LNCAP (cell line): Measurements from ENCODE around the gene SLC22A12.

Experiments
- TF ChIP-seq, protein P1 (sequence below): fragments of 450-650 bp; IDR thresholded peaks from 2 replicates; pipeline ENCODE4 v1.5.1; 2017; ENCODE audit warnings: mild to moderate bottlenecking

SLC22A12 gene

DNA sequence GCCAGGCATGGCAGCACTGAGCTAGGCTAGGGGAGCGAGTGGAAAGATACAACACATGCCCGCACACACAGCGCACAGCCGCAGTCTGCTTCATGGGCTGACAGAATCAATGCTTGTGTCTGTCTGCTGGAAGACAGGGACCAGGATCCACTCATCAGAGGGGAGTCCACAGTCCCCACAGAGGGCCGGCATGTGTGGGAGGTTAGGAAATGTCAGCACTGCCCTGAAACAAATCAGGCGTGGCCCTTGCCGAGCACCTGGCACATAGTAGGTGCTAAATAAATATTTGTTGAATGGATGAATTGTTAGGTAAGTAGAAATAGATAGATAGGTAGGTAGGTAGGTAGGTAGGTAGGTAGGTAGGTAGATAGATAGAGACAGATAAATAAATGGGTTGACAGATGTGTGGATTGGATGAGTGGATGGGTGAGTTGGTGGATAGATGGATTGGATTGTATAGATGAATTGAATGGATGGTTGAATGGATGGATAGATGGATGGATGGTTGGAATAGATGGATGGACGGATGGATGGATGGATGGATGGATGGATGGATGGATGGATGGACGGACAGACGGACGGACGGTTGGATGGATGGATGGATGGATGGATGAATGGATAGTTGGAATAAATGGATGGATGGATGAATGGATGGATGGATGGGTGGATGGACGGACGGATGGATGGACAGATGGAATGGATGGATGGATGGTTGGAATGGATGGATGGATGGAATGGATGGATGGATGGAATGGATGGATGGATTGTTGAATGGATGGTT lies 3.3 kb downstream of the SLC22A12 start:
- TF ChIP-seq, protein P1, sequence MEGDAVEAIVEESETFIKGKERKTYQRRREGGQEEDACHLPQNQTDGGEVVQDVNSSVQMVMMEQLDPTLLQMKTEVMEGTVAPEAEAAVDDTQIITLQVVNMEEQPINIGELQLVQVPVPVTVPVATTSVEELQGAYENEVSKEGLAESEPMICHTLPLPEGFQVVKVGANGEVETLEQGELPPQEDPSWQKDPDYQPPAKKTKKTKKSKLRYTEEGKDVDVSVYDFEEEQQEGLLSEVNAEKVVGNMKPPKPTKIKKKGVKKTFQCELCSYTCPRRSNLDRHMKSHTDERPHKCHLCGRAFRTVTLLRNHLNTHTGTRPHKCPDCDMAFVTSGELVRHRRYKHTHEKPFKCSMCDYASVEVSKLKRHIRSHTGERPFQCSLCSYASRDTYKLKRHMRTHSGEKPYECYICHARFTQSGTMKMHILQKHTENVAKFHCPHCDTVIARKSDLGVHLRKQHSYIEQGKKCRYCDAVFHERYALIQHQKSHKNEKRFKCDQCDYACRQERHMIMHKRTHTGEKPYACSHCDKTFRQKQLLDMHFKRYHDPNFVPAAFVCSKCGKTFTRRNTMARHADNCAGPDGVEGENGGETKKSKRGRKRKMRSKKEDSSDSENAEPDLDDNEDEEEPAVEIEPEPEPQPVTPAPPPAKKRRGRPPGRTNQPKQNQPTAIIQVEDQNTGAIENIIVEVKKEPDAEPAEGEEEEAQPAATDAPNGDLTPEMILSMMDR, result no peak

DNA sequence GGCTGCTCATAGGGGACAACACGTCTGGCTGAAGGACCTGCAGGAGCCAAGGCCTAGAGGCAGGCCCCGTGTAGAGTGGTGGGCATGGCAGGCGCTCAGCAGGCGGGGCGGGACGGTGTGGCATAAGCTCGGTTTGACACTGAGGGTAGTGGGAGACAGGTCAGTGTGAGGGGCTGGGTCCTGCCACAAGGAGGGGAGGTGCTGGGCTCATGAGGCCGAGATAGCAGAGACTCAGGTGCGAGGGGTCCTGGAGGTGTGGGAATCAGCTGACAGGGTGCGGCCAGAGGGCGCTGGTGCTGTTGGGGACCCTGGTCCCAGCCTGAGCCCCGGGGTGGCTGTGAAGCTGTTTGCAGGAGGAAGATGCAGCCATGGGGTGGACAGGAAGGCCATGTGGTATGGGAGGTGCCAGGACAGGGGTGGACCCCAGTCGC lies 6.7 kb downstream of the SLC22A12 start:
- TF ChIP-seq, protein P1, result no peak

DNA sequence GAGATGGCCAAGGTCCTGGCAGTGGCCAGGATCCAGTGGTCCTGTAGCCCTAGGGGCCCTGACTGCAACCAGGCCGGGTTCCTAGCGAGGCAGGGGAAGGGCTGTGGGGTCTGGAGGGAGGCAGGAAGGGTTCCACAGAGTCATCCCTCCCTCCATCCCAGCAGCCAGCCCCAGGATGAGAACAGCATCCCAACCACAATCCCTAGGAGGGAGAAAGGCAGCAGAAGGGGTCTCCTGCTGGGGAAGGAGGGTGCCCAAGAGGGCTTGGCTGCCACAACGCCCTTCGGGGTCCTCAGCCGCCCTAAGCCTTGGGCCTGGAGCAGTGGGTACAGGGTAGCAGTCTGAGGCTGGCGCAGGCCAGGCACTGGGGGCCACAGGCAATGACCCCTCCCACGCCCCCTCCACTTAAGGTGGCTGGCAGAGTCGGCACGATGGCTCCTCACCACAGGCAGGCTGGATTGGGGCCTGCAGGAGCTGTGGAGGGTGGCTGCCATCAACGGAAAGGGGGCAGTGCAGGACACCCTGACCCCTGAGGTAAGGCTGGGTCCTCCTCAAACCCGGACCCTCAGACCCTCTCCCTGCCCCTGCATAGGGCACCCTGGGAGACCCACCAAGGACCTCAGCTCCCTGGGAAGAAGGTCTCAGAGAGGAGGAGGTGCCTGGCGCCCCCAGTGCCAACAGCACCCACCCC lies 7.2 kb downstream of the SLC22A12 start:
- TF ChIP-seq, protein P1, result no peak

DNA sequence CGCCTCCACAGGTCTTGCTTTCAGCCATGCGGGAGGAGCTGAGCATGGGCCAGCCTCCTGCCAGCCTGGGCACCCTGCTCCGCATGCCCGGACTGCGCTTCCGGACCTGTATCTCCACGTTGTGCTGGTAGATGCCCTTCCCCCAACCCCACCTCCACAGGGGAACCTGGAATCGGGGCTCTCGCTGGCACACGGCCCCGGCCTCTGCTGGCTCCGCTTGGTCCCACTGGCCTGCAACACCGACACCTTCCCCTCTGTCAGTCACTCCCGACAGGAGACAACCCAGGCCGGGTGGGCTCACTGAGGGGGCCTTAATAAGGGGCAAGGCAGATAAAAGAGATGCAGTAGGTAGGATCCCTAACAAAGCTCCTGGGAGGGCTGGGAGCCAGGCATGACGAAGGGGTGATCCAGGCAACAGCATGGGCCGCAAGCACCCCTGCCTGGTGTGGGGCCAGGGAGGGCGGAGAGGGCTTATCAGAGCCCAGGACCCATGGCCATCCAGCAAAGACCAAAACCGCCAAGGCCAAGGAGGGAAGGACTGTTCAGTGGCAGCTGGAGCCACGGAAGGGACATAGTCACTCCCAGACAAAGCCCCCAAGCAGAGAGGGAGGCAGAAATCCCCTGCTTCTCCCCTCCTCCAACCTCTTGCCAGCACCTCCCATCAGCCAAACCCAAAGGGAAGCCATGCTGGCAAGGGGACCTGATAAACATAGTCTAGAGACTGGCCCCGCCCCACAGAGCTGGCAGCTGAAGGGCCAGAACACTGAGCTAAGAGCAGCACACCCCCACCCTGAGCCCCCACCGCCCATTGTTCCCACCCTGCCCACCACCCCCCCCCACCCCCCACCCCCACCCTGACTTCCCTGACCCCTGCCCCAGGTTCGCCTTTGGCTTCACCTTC lies 8.0 kb downstream of the SLC22A12 start:
- TF ChIP-seq, protein P1, result no peak

DNA sequence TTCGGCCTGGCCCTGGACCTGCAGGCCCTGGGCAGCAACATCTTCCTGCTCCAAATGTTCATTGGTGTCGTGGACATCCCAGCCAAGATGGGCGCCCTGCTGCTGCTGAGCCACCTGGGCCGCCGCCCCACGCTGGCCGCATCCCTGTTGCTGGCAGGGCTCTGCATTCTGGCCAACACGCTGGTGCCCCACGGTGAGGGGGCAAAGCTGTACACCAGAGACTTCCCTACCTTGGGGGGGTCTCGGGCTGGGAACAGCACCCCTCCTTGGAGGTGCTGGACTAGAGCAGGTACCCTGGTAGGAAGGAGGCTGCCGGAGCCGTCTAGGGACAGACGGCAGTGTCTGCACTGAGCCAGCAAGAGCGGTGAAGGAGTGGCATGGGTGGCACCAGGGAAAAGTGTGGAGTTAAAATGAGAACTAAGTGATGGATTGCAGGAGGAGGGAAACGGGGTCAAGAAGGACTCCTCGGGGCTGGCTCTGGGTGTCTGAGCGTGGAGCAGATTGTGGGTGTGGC lies 8.7 kb downstream of the SLC22A12 start:
- TF ChIP-seq, protein P1, result no peak

DNA sequence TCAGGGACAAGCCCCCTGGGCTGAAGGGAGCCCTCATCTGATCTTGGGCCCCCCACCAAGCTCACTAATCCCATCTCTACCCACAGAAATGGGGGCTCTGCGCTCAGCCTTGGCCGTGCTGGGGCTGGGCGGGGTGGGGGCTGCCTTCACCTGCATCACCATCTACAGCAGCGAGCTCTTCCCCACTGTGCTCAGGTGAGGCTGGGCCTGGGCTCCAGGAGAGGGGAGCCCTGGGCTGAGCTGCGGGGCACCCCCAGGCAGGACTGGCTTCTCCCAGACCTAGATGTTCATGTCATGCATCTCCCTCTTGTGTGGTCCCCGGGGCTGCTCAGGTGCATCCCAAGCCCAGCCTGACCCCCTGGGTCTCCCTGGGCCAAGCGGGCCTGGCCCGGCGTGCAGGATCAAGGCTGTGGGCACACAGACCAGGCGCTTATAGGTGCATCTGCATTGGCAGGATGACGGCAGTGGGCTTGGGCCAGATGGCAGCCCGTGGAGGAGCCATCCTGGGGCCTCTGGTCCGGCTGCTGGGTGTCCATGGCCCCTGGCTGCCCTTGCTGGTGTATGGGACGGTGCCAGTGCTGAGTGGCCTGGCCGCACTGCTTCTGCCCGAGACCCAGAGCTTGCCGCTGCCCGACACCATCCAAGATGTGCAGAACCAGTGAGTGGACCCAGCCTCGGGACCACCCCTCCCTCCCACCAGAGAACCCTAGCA lies 9.4 kb downstream of the SLC22A12 start:
- TF ChIP-seq, protein P1, result no peak
